ENCODE measurements around the gene TFRC. TPM values are rescaled to one million over a fixed set of nuclear protein-coding genes. Genes with fewer than 3 reads are reported as not detected.
A peak's percentile ranks its signal among the peaks of the same experiment; 100 is the strongest.

TFRC gene
- total RNA-seq (230 and 278 TPM in 2 replicates), polyA plus RNA-seq (136 and 137 TPM in 2 replicates)

DNA sequence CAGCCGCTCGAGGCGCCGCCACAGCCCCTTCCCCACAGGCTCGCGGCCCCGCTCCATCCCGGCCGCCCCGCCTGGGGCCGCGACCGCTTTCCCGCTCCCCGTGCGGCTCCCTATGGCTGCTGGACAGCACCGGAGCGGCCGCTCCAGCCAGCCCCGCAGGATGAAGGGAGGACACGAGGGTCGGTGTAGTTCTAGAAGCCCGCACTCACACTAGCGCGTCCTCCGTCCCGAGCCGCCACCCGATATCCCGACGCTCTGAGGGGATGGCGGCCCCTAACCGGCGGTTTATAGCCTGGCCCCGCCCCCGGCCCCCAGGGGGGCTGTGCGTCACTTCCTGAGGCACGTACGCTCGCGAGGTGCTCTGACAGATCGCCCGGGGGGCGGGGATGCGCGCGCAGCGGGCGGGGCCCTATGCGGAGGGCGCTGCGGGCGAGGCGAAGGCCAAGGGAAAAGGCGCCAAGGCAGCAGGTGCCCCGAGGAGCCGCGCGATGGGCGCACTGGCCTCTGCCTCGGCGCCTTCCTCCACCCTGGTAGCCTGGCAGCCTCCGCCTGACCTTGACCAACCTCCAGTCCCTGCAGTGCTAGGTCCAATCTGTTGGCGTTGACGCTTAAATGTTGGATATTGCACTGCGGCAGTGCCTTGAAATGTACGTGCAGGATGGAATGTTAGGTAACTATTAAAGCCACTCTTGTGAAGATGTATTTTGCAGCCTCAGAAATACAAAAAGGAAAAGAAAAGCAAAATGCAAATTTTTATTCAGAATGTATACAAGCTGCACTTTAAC lies at the start of gene TFRC:
TFRC (minus strand) TSS at position 257 of the 785 bp plus-strand sequence. CDS start 4,991 bp downstream, outside the sequence.
- no peaks in the 10 kb centered on the region for H3K9me3 ChIP-seq (ENCODE audit: low read depth)
- H3K4me2 ChIP-seq, result peak within 1 kb of the TSS; percentile 94
- H3K4me1 ChIP-seq (ENCODE audit: insufficient read depth), result peaks cover 10% of the 10 kb centered on the region
- H2AFZ ChIP-seq, result peak within 1 kb of the TSS; percentile 85
- H3K79me2 ChIP-seq, result peaks cover 47% of the 10 kb centered on the region
- WGBS (ENCODE audit: low lambda C conversion rate, missing lambda C conversion rate), result 2% methylated on average over 34 of the region's 67 CpGs
- peak; percentile 98 for DNase-seq (ENCODE audit: low spot score)
- peak within 1 kb of the TSS; percentile 96 for H3K27ac ChIP-seq
- peak within 1 kb of the TSS; percentile 89 for H3K4me3 ChIP-seq
- H3K9me2 ChIP-seq (replicated peaks; ENCODE audit: insufficient read depth), result no peaks in the 10 kb centered on the region
- TF ChIP-seq, protein P1, sequence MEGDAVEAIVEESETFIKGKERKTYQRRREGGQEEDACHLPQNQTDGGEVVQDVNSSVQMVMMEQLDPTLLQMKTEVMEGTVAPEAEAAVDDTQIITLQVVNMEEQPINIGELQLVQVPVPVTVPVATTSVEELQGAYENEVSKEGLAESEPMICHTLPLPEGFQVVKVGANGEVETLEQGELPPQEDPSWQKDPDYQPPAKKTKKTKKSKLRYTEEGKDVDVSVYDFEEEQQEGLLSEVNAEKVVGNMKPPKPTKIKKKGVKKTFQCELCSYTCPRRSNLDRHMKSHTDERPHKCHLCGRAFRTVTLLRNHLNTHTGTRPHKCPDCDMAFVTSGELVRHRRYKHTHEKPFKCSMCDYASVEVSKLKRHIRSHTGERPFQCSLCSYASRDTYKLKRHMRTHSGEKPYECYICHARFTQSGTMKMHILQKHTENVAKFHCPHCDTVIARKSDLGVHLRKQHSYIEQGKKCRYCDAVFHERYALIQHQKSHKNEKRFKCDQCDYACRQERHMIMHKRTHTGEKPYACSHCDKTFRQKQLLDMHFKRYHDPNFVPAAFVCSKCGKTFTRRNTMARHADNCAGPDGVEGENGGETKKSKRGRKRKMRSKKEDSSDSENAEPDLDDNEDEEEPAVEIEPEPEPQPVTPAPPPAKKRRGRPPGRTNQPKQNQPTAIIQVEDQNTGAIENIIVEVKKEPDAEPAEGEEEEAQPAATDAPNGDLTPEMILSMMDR (IDR thresholded peaks at IDR 0.05; ENCODE audit: poor library complexity), result no peak
- no peak for TF ChIP-seq EZH2phosphoT487 (IDR thresholded peaks at IDR 0.05; ENCODE audit: low read depth, severe bottlenecking, unreplicated experiment)
- no peak for TF ChIP-seq EZH2 (IDR thresholded peaks at IDR 0.05; ENCODE audit: borderline replicate concordance)
- no peaks in the 10 kb centered on the region for H3K27me3 ChIP-seq
- H4K20me1 ChIP-seq (ENCODE audit: insufficient read depth, poor library complexity, severe bottlenecking), result peaks cover 40% of the 10 kb centered on the region
- no peaks in the 10 kb centered on the region for H3K36me3 ChIP-seq (replicated peaks; ENCODE audit: insufficient read depth, low read depth)

DNA sequence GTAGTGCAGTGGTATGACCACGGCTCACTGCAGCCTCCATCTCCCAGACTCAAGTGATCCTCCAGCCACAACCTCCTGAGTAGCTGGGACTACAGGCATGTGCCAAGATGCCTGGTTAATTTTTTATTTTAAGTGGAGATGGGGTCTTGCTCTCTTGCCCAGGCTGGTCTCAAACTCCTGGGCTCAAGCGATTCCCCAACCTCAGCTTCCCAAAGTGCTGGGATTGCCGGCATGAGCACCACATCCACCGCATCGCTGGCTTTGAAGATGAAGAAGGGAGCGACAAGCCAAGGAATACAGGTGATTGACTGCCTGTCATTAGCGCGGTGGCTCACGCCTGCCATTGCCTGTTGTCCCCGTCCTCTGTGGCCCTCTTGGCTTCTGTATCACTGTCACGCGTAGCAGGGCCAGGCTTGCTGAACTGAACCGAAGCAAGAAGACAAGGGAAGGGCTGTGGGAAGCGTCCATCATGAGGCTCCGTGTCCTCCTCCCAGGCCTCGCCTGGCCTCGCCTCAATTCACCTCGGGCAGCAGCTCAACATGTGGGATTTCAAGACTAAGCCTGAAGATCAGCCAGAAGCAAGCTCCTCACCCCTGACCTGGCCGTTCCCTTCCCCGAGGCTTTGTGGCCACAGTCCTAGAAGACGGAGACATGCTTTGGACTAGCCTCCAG lies 46.4 kb upstream of the TFRC start:
- H3K36me3 ChIP-seq (replicated peaks; ENCODE audit: insufficient read depth, low read depth), result no peaks in the 10 kb centered on the region
- H3K9me2 ChIP-seq (replicated peaks; ENCODE audit: insufficient read depth), result no peaks in the 10 kb centered on the region
- H3K27ac ChIP-seq, result no peak overlapping the region
- H3K79me2 ChIP-seq, result no peaks in the 10 kb centered on the region
- no peak for DNase-seq (ENCODE audit: low spot score)
- no peak overlapping the region for H3K4me2 ChIP-seq
- no peaks in the 10 kb centered on the region for H3K27me3 ChIP-seq
- TF ChIP-seq EZH2 (IDR thresholded peaks at IDR 0.05; ENCODE audit: borderline replicate concordance) (no peak), EZH2phosphoT487 (IDR thresholded peaks at IDR 0.05; ENCODE audit: low read depth, severe bottlenecking, unreplicated experiment) (no peak)
- TF ChIP-seq, protein P1 (IDR thresholded peaks at IDR 0.05; ENCODE audit: poor library complexity), result no peak
- no peak overlapping the region for H2AFZ ChIP-seq
- H4K20me1 ChIP-seq (ENCODE audit: insufficient read depth, poor library complexity, severe bottlenecking), result no peaks in the 10 kb centered on the region
- WGBS (ENCODE audit: low lambda C conversion rate, missing lambda C conversion rate), result 96% methylated on average over 21 of the region's 21 CpGs
- no peaks in the 10 kb centered on the region for H3K9me3 ChIP-seq (ENCODE audit: low read depth)
- H3K4me3 ChIP-seq, result no peak overlapping the region
- peaks cover 10% of the 10 kb centered on the region for H3K4me1 ChIP-seq (ENCODE audit: insufficient read depth)

DNA sequence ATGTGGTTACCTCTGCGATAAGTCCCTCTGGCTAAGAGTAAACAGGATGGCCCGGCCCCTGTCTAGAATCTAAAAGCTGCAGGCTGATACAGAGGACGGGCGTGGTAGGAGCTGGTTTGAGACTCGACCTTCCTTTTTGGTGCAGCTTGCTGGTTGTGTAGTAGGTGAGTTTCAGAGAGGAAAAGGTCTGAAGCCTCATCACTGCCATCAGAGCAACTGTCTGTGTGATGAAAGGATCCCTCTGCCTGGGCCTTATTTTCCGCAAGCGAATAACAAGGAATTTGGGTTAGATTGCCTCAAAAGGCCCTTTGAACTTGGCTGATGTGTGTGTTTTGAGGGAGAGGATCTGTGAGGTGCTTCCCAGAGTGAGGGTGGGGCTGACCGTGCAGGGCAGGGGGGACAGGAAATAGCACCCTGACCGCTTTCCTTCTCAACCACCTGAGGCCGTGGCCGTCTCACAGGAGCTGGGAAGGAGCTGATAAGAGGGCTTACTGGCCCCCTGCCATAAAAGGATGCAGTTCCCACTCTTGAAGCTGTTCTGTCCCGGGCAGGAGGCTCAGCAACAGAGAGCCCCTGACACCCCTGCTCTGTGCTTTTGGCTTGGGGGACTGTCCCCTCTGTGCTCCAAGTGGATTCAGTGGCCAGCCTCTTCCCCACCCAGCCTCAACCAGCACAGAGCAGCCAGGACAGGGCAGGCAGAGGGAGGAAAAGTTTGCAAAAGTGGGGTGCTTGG lies 45.6 kb upstream of the TFRC start:
- Histone ChIP-seq H4K20me1 (ENCODE audit: insufficient read depth, poor library complexity, severe bottlenecking) (no peaks in the 10 kb centered on the region), H2AFZ (no peak overlapping the region), H3K27me3 (no peaks in the 10 kb centered on the region), H3K9me2 (replicated peaks; ENCODE audit: insufficient read depth) (no peaks in the 10 kb centered on the region), H3K79me2 (no peaks in the 10 kb centered on the region), H3K4me3 (no peak overlapping the region), H3K4me2 (peak overlapping the region; percentile 41), H3K9me3 (ENCODE audit: low read depth) (no peaks in the 10 kb centered on the region), H3K36me3 (replicated peaks; ENCODE audit: insufficient read depth, low read depth) (no peaks in the 10 kb centered on the region), H3K4me1 (ENCODE audit: insufficient read depth) (peaks cover 10% of the 10 kb centered on the region), H3K27ac (peak overlapping the region; percentile 40)
- WGBS (ENCODE audit: low lambda C conversion rate, missing lambda C conversion rate), result 44% methylated on average over 12 of the region's 12 CpGs
- peak; percentile 54 for DNase-seq (ENCODE audit: low spot score)
- TF ChIP-seq EZH2phosphoT487 (IDR thresholded peaks at IDR 0.05; ENCODE audit: low read depth, severe bottlenecking, unreplicated experiment) (no peak), EZH2 (IDR thresholded peaks at IDR 0.05; ENCODE audit: borderline replicate concordance) (no peak)
- TF ChIP-seq, protein P1 (IDR thresholded peaks at IDR 0.05; ENCODE audit: poor library complexity), result no peak

Data from hepatocyte (in vitro differentiated cells).